Glutamatergic neuron (in vitro differentiated cells): ENCODE measurements around the gene CUEDC1. TPM values are rescaled to one million over a fixed set of nuclear protein-coding genes. Genes with fewer than 3 reads are reported as not detected.

Source experiments
- DNase-seq: peaks from one replicate; pipeline ENCODE4 v3.0.0; 2022
- H3K27ac Mint-ChIP-seq: one replicate; pipeline ENCODE4 v1.8.0; 2020; ENCODE audit warnings: mild to moderate bottlenecking, mixed read lengths, inconsistent platforms; ENCODE audit not compliant: unreplicated experiment
- H3K27me3 Mint-ChIP-seq: one replicate; pipeline ENCODE4 v1.8.0; 2020; ENCODE audit warnings: mild to moderate bottlenecking, moderate library complexity, mixed read lengths, inconsistent platforms; ENCODE audit not compliant: unreplicated experiment
- H3K36me3 Mint-ChIP-seq: one replicate; pipeline ENCODE4 v1.8.0; 2020; ENCODE audit warnings: mild to moderate bottlenecking, mixed read lengths, inconsistent platforms; ENCODE audit not compliant: unreplicated experiment
- H3K4me1 Mint-ChIP-seq: one replicate; pipeline ENCODE4 v1.8.0; 2020; ENCODE audit warnings: mild to moderate bottlenecking, low read depth, mixed read lengths, inconsistent platforms; ENCODE audit not compliant: unreplicated experiment
- H3K4me3 Mint-ChIP-seq: one replicate; pipeline ENCODE4 v1.8.0; 2020; ENCODE audit warnings: mild to moderate bottlenecking, mixed read lengths, inconsistent platforms; ENCODE audit not compliant: unreplicated experiment
- H3K9me3 Mint-ChIP-seq: one replicate; pipeline ENCODE4 v1.8.0; 2020; ENCODE audit warnings: mild to moderate bottlenecking, moderate library complexity, mixed read lengths, inconsistent platforms; ENCODE audit not compliant: unreplicated experiment
- total RNA-seq: library from RNA; stranded (reverse); fragmentation: NEBNext Ultra II Directional; extraction: Animal tissue kit (Norgen Biotek cat#: 25700); gene quantifications from one replicate; pipeline ENCODE4 v1.2.1, GENCODE V29; 2021; ENCODE audit not compliant: unreplicated experiment
- TF ChIP-seq, protein P1 (sequence below): fragments of 200-600 bp; sonication (generic); IDR thresholded peaks from one replicate; pipeline ENCODE4 v1.5.0; 2021; ENCODE audit not compliant: partially characterized antibody, unreplicated experiment

CUEDC1 gene
- total RNA-seq, 1 donor from 2014 or later: 22.9 TPM

DNA sequence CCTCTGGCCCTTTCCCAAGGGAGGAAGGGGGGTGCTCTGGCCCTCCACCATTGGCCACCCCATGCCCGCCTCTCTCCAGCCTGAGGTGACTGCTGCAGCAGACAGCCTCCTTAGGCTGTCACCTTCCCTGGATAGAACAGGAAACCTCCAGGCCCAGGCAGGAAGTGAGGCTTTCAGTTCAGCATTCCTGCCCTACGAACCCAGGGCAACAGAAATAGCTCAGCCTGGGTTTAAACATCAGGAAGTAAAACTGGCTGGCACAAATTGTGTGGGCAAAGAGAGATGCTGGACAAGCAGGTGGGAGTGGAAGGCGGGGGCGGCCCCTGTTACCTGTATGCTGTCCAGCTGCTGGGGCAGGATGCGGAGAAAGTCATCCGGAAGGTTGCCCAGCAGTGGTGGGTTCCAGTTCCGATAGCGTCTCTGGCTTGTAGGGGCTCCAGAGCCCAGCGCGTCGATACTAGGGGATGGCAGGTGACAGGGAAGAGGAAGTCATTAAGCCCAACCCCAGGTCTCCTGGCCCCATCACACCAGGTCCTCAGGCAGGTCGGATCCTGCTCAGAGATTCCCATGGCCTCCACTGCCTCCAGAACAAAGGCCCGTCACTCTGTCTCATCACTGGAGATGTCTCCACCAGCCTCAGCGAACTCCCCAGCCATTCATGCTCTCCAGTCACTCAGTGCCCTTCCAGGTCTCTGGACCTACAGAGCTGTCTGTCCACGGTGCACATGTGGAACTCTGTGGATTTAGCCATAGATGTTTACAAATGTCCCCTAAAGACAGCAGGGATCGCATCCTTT is 81.8 kb downstream of the CUEDC1 start:
- Mint-ChIP-seq H3K27ac (peak overlapping the region; percentile 96), H3K27me3 (peaks cover 6% of the 10 kb centered on the region), H3K4me3 (peak overlapping the region; percentile 75), H3K4me1 (peaks cover 51% of the 10 kb centered on the region), H3K9me3 (peaks cover 12% of the 10 kb centered on the region), H3K36me3 (no peaks in the 10 kb centered on the region)
- TF ChIP-seq, protein P1, sequence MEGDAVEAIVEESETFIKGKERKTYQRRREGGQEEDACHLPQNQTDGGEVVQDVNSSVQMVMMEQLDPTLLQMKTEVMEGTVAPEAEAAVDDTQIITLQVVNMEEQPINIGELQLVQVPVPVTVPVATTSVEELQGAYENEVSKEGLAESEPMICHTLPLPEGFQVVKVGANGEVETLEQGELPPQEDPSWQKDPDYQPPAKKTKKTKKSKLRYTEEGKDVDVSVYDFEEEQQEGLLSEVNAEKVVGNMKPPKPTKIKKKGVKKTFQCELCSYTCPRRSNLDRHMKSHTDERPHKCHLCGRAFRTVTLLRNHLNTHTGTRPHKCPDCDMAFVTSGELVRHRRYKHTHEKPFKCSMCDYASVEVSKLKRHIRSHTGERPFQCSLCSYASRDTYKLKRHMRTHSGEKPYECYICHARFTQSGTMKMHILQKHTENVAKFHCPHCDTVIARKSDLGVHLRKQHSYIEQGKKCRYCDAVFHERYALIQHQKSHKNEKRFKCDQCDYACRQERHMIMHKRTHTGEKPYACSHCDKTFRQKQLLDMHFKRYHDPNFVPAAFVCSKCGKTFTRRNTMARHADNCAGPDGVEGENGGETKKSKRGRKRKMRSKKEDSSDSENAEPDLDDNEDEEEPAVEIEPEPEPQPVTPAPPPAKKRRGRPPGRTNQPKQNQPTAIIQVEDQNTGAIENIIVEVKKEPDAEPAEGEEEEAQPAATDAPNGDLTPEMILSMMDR: no peak
- no peak for DNase-seq

DNA sequence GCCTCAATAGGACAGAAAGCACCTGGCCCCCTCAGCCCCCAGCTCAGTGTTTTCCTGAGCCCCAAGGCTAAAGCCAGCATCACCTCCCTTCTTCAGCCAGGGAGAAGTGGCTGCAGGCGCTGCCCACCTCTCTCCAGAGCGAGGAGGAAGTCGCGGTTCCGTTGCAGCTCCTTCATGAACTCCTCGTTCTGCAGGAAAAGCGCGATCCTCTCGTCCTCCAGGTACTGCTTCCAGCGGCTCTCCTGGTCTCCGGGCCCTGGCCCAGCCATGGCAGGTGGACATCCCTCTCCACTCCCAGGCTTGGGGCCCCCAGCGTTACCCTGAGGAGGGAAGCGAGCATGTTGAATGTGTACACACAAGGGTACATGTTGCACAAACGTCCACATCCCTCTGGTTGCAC is 82.7 kb downstream of the CUEDC1 start:
- no peak for DNase-seq
- H3K36me3 Mint-ChIP-seq: peaks cover 3% of the 10 kb centered on the region
- H3K27ac Mint-ChIP-seq: no peak overlapping the region
- TF ChIP-seq, protein P1: no peak
- peaks cover 51% of the 10 kb centered on the region for H3K4me1 Mint-ChIP-seq
- peaks cover 14% of the 10 kb centered on the region for H3K9me3 Mint-ChIP-seq
- H3K4me3 Mint-ChIP-seq: no peak overlapping the region
- peaks cover 6% of the 10 kb centered on the region for H3K27me3 Mint-ChIP-seq

DNA sequence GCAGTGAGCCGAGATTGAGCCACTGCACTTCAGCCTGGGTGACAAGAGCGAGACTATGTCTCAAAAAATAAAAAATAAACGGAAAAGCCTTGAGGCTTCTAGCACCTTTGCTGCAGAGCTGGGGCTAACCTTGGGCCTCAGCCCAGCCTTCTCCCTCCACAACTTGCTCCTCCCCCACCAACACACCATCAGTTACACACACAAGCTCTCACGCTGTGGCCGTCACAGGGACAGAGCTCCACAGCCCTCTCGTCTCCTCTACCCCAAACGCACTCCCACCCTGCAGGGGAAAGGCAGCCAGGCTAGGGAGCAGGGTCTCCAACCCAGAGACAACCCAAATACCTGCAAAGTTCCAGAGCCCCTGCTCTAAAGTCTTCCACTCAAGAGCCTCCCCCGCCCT is 83.3 kb downstream of the CUEDC1 start:
- peaks cover 9% of the 10 kb centered on the region for H3K27me3 Mint-ChIP-seq
- TF ChIP-seq, protein P1: no peak
- DNase-seq: no peak
- H3K9me3 Mint-ChIP-seq: peaks cover 14% of the 10 kb centered on the region
- H3K36me3 Mint-ChIP-seq: peaks cover 3% of the 10 kb centered on the region
- no peak overlapping the region for H3K27ac Mint-ChIP-seq
- peaks cover 53% of the 10 kb centered on the region for H3K4me1 Mint-ChIP-seq
- H3K4me3 Mint-ChIP-seq: no peak overlapping the region

DNA sequence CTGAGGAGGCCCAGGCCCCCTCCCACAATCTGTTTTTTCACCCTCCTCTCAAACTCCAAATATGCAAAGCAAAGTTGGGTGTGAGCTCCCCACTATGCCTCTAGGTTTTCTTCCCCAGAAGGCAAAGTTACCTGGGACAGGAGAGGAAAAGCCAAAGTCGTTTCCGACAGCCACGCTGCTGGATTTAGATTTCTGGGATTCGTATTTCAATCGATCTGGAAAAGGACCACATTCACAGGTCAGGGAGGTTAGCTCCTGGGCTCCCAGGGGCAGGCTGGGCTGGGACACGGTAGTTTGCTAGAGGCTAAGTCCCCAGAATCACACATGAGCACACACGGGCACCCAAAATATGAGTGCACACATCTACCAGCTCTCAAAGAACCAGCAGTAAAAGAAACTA is 84.1 kb downstream of the CUEDC1 start:
- Mint-ChIP-seq H3K27ac (no peak overlapping the region), H3K4me1 (peaks cover 47% of the 10 kb centered on the region), H3K9me3 (peaks cover 11% of the 10 kb centered on the region), H3K4me3 (no peak overlapping the region), H3K27me3 (peaks cover 9% of the 10 kb centered on the region), H3K36me3 (peaks cover 3% of the 10 kb centered on the region)
- no peak for DNase-seq
- TF ChIP-seq, protein P1: no peak

- Mint-ChIP-seq H3K27ac (no peak overlapping the region), H3K4me3 (peak overlapping the region; percentile 52), H3K4me1 (peaks cover 39% of the 10 kb centered on the region), H3K27me3 (peaks cover 9% of the 10 kb centered on the region), H3K9me3 (peaks cover 5% of the 10 kb centered on the region), H3K36me3 (peaks cover 3% of the 10 kb centered on the region)
- no peak for DNase-seq
- TF ChIP-seq, protein P1: no peak
These were observed 85.0 kb downstream of the CUEDC1 start for GRCh38 chr17:57870283-57870635.
